ENCODE results near the gene MACROD2.

The MACROD2 gene

DNA sequence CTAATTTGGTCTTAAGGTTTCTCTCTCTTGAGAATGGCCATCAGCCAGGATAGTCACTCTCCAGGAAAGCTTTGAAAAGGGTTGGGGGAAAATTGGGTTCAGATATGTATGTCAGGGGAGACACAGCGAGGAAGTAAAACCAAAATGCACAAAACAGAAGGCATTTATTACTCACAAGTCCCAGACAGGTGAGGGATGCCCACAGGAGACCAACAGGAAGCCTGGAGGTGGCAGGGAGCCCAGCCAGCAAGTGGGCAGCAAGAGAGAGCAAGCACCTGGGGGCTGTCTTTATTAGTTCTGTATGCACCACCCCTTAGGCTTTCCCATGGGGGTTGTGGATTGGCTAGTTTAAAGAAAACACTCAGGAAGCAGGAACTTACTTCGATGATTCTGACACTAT lies 1870.2 kb downstream of the MACROD2 start:
- H3K4me1 ChIP-seq (ENCODE audit: control insufficient read depth, insufficient read depth, low read length) = peaks cover 2% of the 10 kb centered on the region
- H3K36me3 ChIP-seq (ENCODE audit: control insufficient read depth, insufficient read depth, low read length) = no peaks in the 10 kb centered on the region
- H3K9ac ChIP-seq (ENCODE audit: low read depth, low read length) = no peak overlapping the region
- no peaks in the 10 kb centered on the region for H3K27me3 ChIP-seq (ENCODE audit: control insufficient read depth, insufficient read depth, low read length)
- H3K4me3 ChIP-seq (ENCODE audit: low read depth, low read length) = no peak overlapping the region
- H3K9me3 ChIP-seq (ENCODE audit: control insufficient read depth, insufficient read depth, low read length) = no peaks in the 10 kb centered on the region

- Histone ChIP-seq H3K36me3 (ENCODE audit: control insufficient read depth, insufficient read depth, low read length) (no peaks in the 10 kb centered on the region), H3K27me3 (ENCODE audit: control insufficient read depth, insufficient read depth, low read length) (no peaks in the 10 kb centered on the region), H3K9ac (ENCODE audit: low read depth, low read length) (no peak overlapping the region), H3K4me1 (ENCODE audit: control insufficient read depth, insufficient read depth, low read length) (peaks cover 2% of the 10 kb centered on the region), H3K9me3 (ENCODE audit: control insufficient read depth, insufficient read depth, low read length) (no peaks in the 10 kb centered on the region), H3K4me3 (ENCODE audit: low read depth, low read length) (no peak overlapping the region)
Observed at GRCh38 chr20:15866916-15867730, 1871.8 kb downstream of the MACROD2 start.

GRCh38 chr20:15867899-15868298 lies 1872.6 kb downstream of the MACROD2 start:
- no peak overlapping the region for H3K9ac ChIP-seq (ENCODE audit: low read depth, low read length)
- H3K4me1 ChIP-seq (ENCODE audit: control insufficient read depth, insufficient read depth, low read length) = peaks cover 2% of the 10 kb centered on the region
- H3K9me3 ChIP-seq (ENCODE audit: control insufficient read depth, insufficient read depth, low read length) = no peaks in the 10 kb centered on the region
- no peaks in the 10 kb centered on the region for H3K27me3 ChIP-seq (ENCODE audit: control insufficient read depth, insufficient read depth, low read length)
- no peaks in the 10 kb centered on the region for H3K36me3 ChIP-seq (ENCODE audit: control insufficient read depth, insufficient read depth, low read length)
- H3K4me3 ChIP-seq (ENCODE audit: low read depth, low read length) = no peak overlapping the region

DNA sequence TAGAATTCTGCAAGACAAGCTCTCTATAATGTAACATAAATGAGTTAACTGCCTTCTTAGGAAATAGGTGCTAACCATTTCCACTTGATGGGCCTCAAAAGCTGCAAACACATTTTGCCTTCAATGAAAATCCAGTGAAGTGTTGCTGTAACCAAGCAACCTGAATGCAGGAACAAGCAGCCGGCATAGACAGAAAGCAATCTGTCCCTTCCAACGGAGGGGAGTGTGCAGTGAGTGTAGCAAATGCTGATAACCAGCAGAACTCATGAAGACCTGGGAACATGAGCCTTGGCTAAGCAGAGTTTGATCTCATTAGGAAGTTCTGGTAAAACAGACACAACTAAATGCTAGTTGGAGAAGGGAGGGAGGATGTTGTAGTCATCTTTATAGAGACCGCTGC lies 1880.1 kb downstream of the MACROD2 start:
- H3K4me1 ChIP-seq (ENCODE audit: control insufficient read depth, insufficient read depth, low read length) = no peaks in the 10 kb centered on the region
- no peaks in the 10 kb centered on the region for H3K27me3 ChIP-seq (ENCODE audit: control insufficient read depth, insufficient read depth, low read length)
- H3K9ac ChIP-seq (ENCODE audit: low read depth, low read length) = no peak overlapping the region
- H3K4me3 ChIP-seq (ENCODE audit: low read depth, low read length) = no peak overlapping the region
- no peaks in the 10 kb centered on the region for H3K36me3 ChIP-seq (ENCODE audit: control insufficient read depth, insufficient read depth, low read length)
- H3K9me3 ChIP-seq (ENCODE audit: control insufficient read depth, insufficient read depth, low read length) = no peaks in the 10 kb centered on the region

GRCh38 chr20:15882553-15882952 lies 1887.2 kb downstream of the MACROD2 start:
- Histone ChIP-seq H3K27me3 (ENCODE audit: control insufficient read depth, insufficient read depth, low read length) (no peaks in the 10 kb centered on the region), H3K9ac (ENCODE audit: low read depth, low read length) (no peak overlapping the region), H3K4me3 (ENCODE audit: low read depth, low read length) (no peak overlapping the region)

GRCh38 chr20:15886250-15886649 lies 1890.9 kb downstream of the MACROD2 start:
- Histone ChIP-seq H3K36me3 (ENCODE audit: control insufficient read depth, insufficient read depth, low read length) (no peaks in the 10 kb centered on the region), H3K9ac (ENCODE audit: low read depth, low read length) (no peak overlapping the region), H3K4me1 (ENCODE audit: control insufficient read depth, insufficient read depth, low read length) (peaks cover 14% of the 10 kb centered on the region), H3K27me3 (ENCODE audit: control insufficient read depth, insufficient read depth, low read length) (no peaks in the 10 kb centered on the region), H3K9me3 (ENCODE audit: control insufficient read depth, insufficient read depth, low read length) (no peaks in the 10 kb centered on the region), H3K4me3 (ENCODE audit: low read depth, low read length) (no peak overlapping the region)

More at GRCh38 chr20:15882553-15882952, 1887.2 kb downstream of the MACROD2 start:
- no peaks in the 10 kb centered on the region for H3K36me3 ChIP-seq (ENCODE audit: control insufficient read depth, insufficient read depth, low read length)
- no peaks in the 10 kb centered on the region for H3K4me1 ChIP-seq (ENCODE audit: control insufficient read depth, insufficient read depth, low read length)
- no peaks in the 10 kb centered on the region for H3K9me3 ChIP-seq (ENCODE audit: control insufficient read depth, insufficient read depth, low read length)

DNA sequence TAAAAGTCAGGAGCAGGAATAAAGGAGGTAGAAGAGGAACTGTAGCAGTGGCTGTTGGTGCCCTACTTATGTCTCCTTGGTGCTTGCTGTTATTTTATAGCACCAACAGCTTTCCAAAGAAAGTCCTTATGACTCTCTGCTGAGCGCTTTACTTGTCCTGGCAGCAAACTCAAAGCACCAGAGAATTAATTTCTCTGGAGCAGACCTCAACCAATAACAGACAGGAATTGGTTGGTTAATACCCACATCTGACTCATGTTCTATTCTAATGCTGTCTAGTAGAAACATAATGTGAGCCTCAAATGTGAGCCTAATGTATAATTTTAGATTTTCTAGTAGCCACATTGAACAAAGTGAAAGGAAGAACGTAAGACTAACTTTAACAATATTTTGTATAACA lies 1892.1 kb downstream of the MACROD2 start:
- Histone ChIP-seq H3K4me1 (ENCODE audit: control insufficient read depth, insufficient read depth, low read length) (peaks cover 14% of the 10 kb centered on the region), H3K9me3 (ENCODE audit: control insufficient read depth, insufficient read depth, low read length) (no peaks in the 10 kb centered on the region), H3K4me3 (ENCODE audit: low read depth, low read length) (no peak overlapping the region), H3K27me3 (ENCODE audit: control insufficient read depth, insufficient read depth, low read length) (no peaks in the 10 kb centered on the region), H3K36me3 (ENCODE audit: control insufficient read depth, insufficient read depth, low read length) (no peaks in the 10 kb centered on the region), H3K9ac (ENCODE audit: low read depth, low read length) (no peak overlapping the region)

DNA sequence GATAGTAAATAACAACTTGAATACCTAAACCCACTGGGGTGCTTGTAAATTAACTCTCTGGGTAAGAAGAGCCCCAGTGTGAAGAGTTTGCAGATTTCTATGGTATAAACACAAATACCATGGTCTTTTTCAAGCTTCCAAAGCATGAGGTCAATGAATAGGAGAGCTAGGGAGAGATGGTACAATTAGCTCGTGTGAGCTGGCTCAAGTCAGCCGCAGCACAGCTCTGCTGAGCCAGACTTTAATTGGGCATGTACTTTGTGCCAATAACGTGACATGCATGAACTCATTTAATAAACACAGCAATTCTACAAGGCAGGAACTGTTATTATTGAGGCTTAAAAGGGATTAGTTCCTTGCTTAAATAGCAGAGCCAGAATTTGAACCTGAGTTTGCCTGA lies 1893.7 kb downstream of the MACROD2 start:
- Histone ChIP-seq H3K9me3 (ENCODE audit: control insufficient read depth, insufficient read depth, low read length) (no peaks in the 10 kb centered on the region), H3K36me3 (ENCODE audit: control insufficient read depth, insufficient read depth, low read length) (no peaks in the 10 kb centered on the region), H3K4me3 (ENCODE audit: low read depth, low read length) (no peak overlapping the region), H3K27me3 (ENCODE audit: control insufficient read depth, insufficient read depth, low read length) (no peaks in the 10 kb centered on the region), H3K9ac (ENCODE audit: low read depth, low read length) (no peak overlapping the region), H3K4me1 (ENCODE audit: control insufficient read depth, insufficient read depth, low read length) (peaks cover 14% of the 10 kb centered on the region)

DNA sequence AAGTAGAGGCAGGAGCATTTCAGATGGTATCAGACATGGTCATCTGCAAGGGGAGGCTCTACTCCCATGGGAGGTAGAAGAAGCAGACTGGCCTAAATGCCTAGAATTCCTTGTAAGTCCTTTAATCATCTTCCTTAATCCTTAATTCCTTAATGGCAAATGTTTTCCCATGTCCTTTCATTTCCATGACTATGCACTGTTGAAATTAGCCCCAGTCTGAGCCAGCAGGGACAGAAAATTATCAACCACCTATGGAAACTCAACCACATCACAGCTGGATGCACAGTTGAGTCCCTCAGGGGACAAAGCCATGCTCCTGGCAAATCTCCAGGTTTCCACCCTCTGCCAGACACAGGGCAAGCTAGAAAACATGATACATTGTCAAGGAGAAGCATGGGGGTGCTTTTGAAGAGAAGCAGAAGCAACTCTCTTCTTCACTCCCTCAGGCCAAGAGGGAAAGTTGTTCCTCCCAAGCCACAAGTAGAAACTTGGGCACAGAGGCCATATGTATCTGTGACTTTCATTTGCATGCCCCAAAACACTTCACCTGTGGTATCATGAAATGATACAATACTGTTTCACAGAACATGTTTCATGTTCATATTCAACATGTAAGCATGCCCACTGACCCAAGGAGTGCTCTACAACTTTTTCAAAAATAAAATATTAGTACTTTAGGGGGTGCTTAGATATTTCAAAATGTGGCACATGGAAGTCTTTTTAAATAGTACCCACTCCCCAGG lies 1894.4 kb downstream of the MACROD2 start:
- H3K9me3 ChIP-seq (ENCODE audit: control insufficient read depth, insufficient read depth, low read length) = no peaks in the 10 kb centered on the region
- no peaks in the 10 kb centered on the region for H3K27me3 ChIP-seq (ENCODE audit: control insufficient read depth, insufficient read depth, low read length)
- H3K36me3 ChIP-seq (ENCODE audit: control insufficient read depth, insufficient read depth, low read length) = no peaks in the 10 kb centered on the region
- H3K9ac ChIP-seq (ENCODE audit: low read depth, low read length) = no peak overlapping the region
- peaks cover 14% of the 10 kb centered on the region for H3K4me1 ChIP-seq (ENCODE audit: control insufficient read depth, insufficient read depth, low read length)
- no peak overlapping the region for H3K4me3 ChIP-seq (ENCODE audit: low read depth, low read length)

DNA sequence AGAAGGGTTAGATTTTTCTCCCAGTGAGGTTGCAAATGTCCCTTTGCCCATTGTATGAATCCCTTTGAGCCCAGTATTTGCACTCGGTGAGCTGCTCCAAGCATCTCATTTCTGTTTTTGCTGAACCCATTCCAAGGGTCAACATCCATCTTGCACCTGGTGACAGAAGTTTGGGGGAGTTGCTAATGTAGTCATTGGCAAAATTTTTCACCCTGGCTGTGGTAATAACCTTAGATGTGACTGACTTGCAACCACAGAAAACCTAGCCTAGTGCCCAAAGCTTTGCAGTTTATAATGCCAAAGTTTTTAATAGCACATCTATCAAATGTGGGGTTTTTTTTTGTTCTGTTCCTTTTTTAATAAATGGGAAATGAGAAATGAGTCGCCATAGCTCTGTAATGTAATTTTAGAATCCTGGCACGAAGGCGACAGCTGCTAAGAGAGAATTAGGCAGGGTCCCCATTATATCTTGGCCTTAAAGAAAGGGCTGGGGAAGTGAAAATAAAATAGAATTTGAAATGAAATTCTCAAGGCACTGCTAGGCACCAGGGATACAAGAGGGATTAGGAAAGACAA lies 1895.2 kb downstream of the MACROD2 start:
- Histone ChIP-seq H3K4me1 (ENCODE audit: control insufficient read depth, insufficient read depth, low read length) (peaks cover 14% of the 10 kb centered on the region), H3K36me3 (ENCODE audit: control insufficient read depth, insufficient read depth, low read length) (no peaks in the 10 kb centered on the region), H3K9me3 (ENCODE audit: control insufficient read depth, insufficient read depth, low read length) (no peaks in the 10 kb centered on the region), H3K4me3 (ENCODE audit: low read depth, low read length) (no peak overlapping the region), H3K27me3 (ENCODE audit: control insufficient read depth, insufficient read depth, low read length) (no peaks in the 10 kb centered on the region), H3K9ac (ENCODE audit: low read depth, low read length) (no peak overlapping the region)

DNA sequence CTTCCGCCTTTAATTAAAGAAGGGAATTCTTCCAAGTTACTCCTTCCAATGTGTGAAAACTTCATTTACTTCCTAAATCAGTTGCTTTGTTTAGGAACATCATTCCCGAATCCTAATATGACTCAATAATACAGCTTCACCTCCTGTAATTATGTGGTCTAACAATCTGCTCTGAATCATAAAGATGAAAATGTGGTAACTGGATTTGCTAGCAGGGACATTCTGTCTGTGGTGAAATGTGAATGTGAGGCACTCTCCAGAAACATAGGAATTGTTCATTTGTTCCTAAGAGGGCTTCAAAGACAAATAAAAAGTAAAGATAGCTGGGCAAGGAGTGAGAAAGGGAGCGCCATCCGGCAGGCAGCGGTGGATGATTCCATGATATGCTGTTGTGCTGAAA lies 1899.8 kb downstream of the MACROD2 start:
- H3K4me3 ChIP-seq (ENCODE audit: low read depth, low read length) = no peak overlapping the region
- no peaks in the 10 kb centered on the region for H3K27me3 ChIP-seq (ENCODE audit: control insufficient read depth, insufficient read depth, low read length)
- no peaks in the 10 kb centered on the region for H3K36me3 ChIP-seq (ENCODE audit: control insufficient read depth, insufficient read depth, low read length)
- no peaks in the 10 kb centered on the region for H3K4me1 ChIP-seq (ENCODE audit: control insufficient read depth, insufficient read depth, low read length)
- no peak overlapping the region for H3K9ac ChIP-seq (ENCODE audit: low read depth, low read length)
- no peaks in the 10 kb centered on the region for H3K9me3 ChIP-seq (ENCODE audit: control insufficient read depth, insufficient read depth, low read length)

Data from iPS-15b (cell line).